Ovary (tissue), 9 donors: ENCODE measurements around the gene EPHB1. TPM values are rescaled to one million over a fixed set of nuclear protein-coding genes. Genes with fewer than 3 reads are reported as not detected.

Experiments used
- DNase-seq, 5 donors: peaks; one replicate each; pipeline ENCODE4 v3.0.0-alpha.2; 2019 to 2020
- H3K27ac ChIP-seq, 2 donors: fragments of 200-600 bp; one replicate each; pipeline versions ENCODE4 v1.5.1 to v1.8.0; 2019 to 2022
- H3K27me3 ChIP-seq: fragments of 200-600 bp; one replicate; pipeline ENCODE4 v1.8.0; 2022
- H3K36me3 ChIP-seq: fragments of 200-600 bp; sonication (generic); one replicate; pipeline ENCODE4 v1.5.1; 2019
- H3K4me1 ChIP-seq: one replicate; pipeline ENCODE4 v1.8.1; 2013; ENCODE audit warnings: mild to moderate bottlenecking, moderate library complexity; ENCODE audit not compliant: insufficient read depth
- H3K4me3 ChIP-seq: fragments of 200-600 bp; sonication (generic); one replicate; pipeline ENCODE4 v1.5.1; 2017
- H3K9me3 ChIP-seq, 2 donors: fragments of 200-600 bp in 1 of 2; sonication (generic) in 1 of 2; one replicate each; pipeline versions ENCODE4 v1.5.1 to v1.8.1; 2013 to 2019; ENCODE audit warnings: mild to moderate bottlenecking in 1 of 2, moderate library complexity in 1 of 2
- EP300 ChIP-seq: sonication (generic); formaldehyde crosslinking; IDR thresholded peaks from one replicate; pipeline ENCODE4 v1.6.1; 2017; ENCODE audit warnings: antibody characterized with exemption
- POLR2A ChIP-seq: fragments of 450-650 bp; IDR thresholded peaks from one replicate; pipeline ENCODE4 v1.6.1; 2017; ENCODE audit warnings: antibody characterized with exemption, mild to moderate bottlenecking, moderate library complexity
- WGBS, 3 donors: extraction: QIAGEN DNeasy Blood & Tissue Kit in 1 of 3; methylation state at CpG; one replicate each; pipeline versions ENCODE4 v1.1.5 to v1.1.7; 2013 to 2017; 5-methylcytosine and 5-hydroxymethylcytosine counted together
- intact Hi-C, 4 donors: fragments of 100-400 bp; cut with DNase I; formaldehyde crosslinking; loops; one replicate each; pipeline versions ENCODE4 v1.11.0 to v1.15.1; 2022 to 2023
- polyA plus RNA-seq, 2 donors: library from polyadenylated mRNA; stranded (reverse); fragments of 200-250 nt in 1 of 2; fragments of 350-450 nt in 1 of 2; fragmentation: Illumina TruSeq in 1 of 2; extraction: RNeasy Lipid Tissue Mini Kit (QIAGEN cat#74804) in 1 of 2; gene quantifications; one replicate each; pipeline ENCODE4 v1.2.3, GENCODE V29; 2013 to 2014
- total RNA-seq, 7 donors: library from RNA; depleted of rRNA in 2 of 7; stranded (reverse); fragments of >200 nt in 2 of 7; fragmentation: NEBNext Ultra II Directional in 3 of 7; extraction: Animal tissue kit (Norgen Biotek cat#: 25700) in 3 of 7; gene quantifications; one replicate each; pipeline versions ENCODE4 v1.1.0 to v1.2.4, GENCODE V29; 2016 to 2023
- TF ChIP-seq, protein P1 (sequence below), 3 donors: fragments of 450-650 bp in 2 of 3; fragments of 200-600 bp in 1 of 3; IDR thresholded peaks; one replicate each; pipeline versions ENCODE4 v1.5.1 to v1.8.0; 2016 to 2022; ENCODE audit warnings: antibody characterized with exemption in 3 of 3, mild to moderate bottlenecking in 1 of 3
- donor health status: DM: no; HTN: no; CAD: no; lungs with moderate emphysema.
- donor health status: DM: no; HTN: no; CAD: no.
- donor health status: Bipolar disorder and iron deficiency.
- donor health status: DM: yes; HTN: yes; CAD: no.
- donor health status: DM: no; HTN: no; CAD: no.
- donor health status: DM: yes; HTN: yes; CAD: no.

EPHB1 gene
- total and polyA plus RNA-seq, 9 donors, result 0.25 to 2.7 (median 1.0) TPM

DNA sequence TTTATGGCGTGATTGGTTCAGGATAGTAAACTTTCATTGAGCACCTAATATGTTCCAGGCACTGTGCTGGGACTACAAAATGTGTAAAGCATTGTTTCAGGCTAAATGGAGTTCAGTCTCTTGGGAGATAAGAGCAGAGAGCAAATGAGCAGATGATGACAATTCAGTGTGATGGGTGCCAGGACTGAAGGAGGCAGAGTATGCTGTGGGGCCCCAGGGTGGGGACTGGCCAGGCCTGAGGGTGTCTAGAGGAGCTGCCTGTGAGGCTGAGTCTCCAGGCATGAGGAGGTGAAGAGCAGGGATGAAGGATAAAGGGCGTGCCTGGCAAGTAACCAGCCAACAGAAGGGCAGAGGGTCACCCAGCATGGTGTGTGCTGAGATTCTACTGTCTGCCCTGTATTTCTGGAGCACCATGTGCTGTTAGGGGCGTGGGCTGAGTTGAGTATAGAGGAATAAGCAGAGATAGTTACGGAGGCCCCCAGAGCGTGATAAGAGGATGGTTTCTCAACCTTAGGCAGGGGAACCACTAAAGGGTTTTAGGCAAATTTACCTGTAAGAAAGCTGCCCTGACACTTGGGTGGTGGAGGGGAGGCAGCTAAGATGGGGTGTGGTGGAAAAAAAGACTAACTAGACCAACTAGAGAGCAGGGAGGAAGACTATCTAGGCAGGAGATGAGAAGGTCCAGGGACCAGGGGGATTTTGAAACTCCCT lies 38.5 kb downstream of the EPHB1 start:
- intact Hi-C loops, result no loop called here
- H3K4me1 ChIP-seq, result no peaks in the 10 kb centered on the region
- H3K27ac ChIP-seq, result no peak overlapping the region
- DNase-seq, result no peak
- no peak for TF ChIP-seq POLR2A
- TF ChIP-seq, protein P1, sequence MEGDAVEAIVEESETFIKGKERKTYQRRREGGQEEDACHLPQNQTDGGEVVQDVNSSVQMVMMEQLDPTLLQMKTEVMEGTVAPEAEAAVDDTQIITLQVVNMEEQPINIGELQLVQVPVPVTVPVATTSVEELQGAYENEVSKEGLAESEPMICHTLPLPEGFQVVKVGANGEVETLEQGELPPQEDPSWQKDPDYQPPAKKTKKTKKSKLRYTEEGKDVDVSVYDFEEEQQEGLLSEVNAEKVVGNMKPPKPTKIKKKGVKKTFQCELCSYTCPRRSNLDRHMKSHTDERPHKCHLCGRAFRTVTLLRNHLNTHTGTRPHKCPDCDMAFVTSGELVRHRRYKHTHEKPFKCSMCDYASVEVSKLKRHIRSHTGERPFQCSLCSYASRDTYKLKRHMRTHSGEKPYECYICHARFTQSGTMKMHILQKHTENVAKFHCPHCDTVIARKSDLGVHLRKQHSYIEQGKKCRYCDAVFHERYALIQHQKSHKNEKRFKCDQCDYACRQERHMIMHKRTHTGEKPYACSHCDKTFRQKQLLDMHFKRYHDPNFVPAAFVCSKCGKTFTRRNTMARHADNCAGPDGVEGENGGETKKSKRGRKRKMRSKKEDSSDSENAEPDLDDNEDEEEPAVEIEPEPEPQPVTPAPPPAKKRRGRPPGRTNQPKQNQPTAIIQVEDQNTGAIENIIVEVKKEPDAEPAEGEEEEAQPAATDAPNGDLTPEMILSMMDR (IDR thresholded peaks at IDR 0.05), result no peak
- no peak for TF ChIP-seq EP300
- 59 to 85% (median 67%) methylated on average over 5 of the region's 5 CpGs for WGBS, 3 donors
- H3K4me3 ChIP-seq, result no peak overlapping the region
- no peaks in the 10 kb centered on the region for H3K27me3 ChIP-seq
- H3K9me3 ChIP-seq, result no peaks in the 10 kb centered on the region
- no peaks in the 10 kb centered on the region for H3K36me3 ChIP-seq

DNA sequence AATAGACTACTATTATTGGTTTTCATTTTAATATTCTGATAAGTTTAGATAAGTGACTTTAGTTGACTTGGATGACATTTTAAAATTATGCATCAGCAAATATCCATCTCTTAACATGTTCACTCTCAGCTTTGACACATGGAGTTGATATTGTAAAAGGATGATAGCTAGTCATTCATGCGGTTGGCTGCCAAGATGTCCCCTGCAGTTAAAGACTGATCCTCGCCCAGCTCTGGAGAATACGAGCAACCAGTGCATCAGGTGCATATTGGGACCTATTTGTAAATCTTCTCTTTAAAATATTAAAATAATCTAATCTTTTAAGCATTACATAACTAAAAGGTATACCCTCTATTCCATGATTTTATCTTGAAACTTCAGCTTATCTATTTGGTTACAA lies 41.9 kb downstream of the EPHB1 start:
- no peak for DNase-seq
- H3K27me3 ChIP-seq, result no peaks in the 10 kb centered on the region
- H3K27ac ChIP-seq, result no peak overlapping the region
- intact Hi-C loops, result no loop called here
- TF ChIP-seq, protein P1 (IDR thresholded peaks at IDR 0.05), result no peak
- no peak for TF ChIP-seq POLR2A
- no peak for TF ChIP-seq EP300
- no peaks in the 10 kb centered on the region for H3K9me3 ChIP-seq
- H3K4me3 ChIP-seq, result no peak overlapping the region
- WGBS, 3 donors, result 76 to 85% (median 78%) methylated on average over 3 of the region's 3 CpGs
- H3K36me3 ChIP-seq, result no peaks in the 10 kb centered on the region
- H3K4me1 ChIP-seq, result no peaks in the 10 kb centered on the region

DNA sequence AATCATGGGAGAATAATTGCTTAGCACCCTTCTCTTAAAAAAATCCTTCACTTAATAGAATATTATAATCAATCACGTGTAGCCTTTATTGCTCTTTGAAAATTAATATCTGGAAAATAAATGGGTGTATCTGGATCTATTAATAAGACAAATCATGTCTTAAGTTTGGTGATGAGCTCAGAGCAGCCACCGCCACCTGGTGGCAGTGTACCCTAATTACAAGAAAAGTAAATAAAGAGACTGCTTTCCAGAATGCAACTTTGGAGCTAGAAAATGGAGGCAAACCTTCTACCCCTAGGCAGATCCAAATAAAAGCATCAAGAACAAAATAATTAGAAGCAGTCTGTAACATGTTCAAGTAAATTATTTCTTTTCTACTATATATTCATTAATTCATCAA lies 43.5 kb downstream of the EPHB1 start:
- WGBS, 3 donors, result 45 to 55% (median 54%) methylated on average over 2 of the region's 2 CpGs
- Histone ChIP-seq H3K36me3 (no peaks in the 10 kb centered on the region), H3K9me3 (no peaks in the 10 kb centered on the region), H3K27me3 (no peaks in the 10 kb centered on the region), H3K4me3 (no peak overlapping the region), H3K4me1 (no peaks in the 10 kb centered on the region), H3K27ac (no peak overlapping the region)
- intact Hi-C loops, result no loop called here
- TF ChIP-seq POLR2A (no peak), EP300 (no peak)
- TF ChIP-seq, protein P1 (IDR thresholded peaks at IDR 0.05), result no peak
- no peak for DNase-seq

DNA sequence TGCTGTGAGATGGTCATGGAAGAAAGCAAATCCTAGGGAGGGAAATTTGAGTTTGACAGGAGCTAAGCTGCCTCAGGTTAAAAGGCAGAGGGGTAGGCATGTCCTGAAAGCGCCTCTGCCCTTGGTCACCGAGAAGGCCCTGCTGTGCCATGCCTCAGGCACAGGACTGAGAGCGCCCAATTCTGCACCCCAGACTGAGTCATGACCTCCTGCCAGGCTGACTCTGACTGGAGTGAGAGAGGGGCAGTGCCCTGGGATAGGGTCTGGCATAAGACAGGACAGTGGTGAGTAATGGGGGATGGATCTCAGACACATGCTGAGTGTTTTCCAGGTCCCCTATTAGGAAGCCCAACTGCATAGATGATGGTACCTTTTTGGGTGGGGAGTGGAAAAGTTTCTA lies 44.4 kb downstream of the EPHB1 start:
- Histone ChIP-seq H3K27me3 (no peaks in the 10 kb centered on the region), H3K36me3 (no peaks in the 10 kb centered on the region), H3K4me3 (no peak overlapping the region), H3K9me3 (no peaks in the 10 kb centered on the region), H3K4me1 (no peaks in the 10 kb centered on the region), H3K27ac (no peak overlapping the region)
- intact Hi-C loops, result no loop called here
- DNase-seq, result no peak
- TF ChIP-seq, protein P1 (IDR thresholded peaks at IDR 0.05), result no peak
- TF ChIP-seq POLR2A (no peak), EP300 (no peak)
- 84 to 97% (median 93%) methylated on average over 3 of the region's 3 CpGs for WGBS, 3 donors
